Right lobe of liver (tissue), 4 donors: ENCODE data around the gene FBXL12.
"Not testable (repeated sequence)": the region's sequence is repeated elsewhere in the genome, so short reads cannot be mapped to it uniquely, and the experiment has no call there.

Experiments
- CTCF ChIP-seq, 4 donors: fragments of 200-600 bp in 3 of 4; fragments of 450-650 bp in 1 of 4; IDR thresholded peaks; one replicate each; pipeline versions ENCODE4 v1.5.1 to v1.8.0; 2016 to 2022; ENCODE audit warnings: antibody characterized with exemption in 4 of 4, mild to moderate bottlenecking in 2 of 4
- POLR2A ChIP-seq: fragments of 450-650 bp; IDR thresholded peaks from one replicate; pipeline ENCODE4 v1.6.1; 2017; ENCODE audit warnings: antibody characterized with exemption, mild to moderate bottlenecking
- donor health status: DM: no; HTN: no; CAD: no.
- donor health status: DM: no; HTN: no; CAD: no.
- donor health status: DM: no; HTN: yes; CAD: no.

- not testable (repeated sequence) for TF ChIP-seq POLR2A; CTCF (IDR thresholded peaks at IDR 0.05)
Observed at GRCh38 chr19:9784163-9784496, 34.7 kb downstream of the FBXL12 start.
